Measurements from ENCODE around the gene ZMYND8.
"Not testable (repeated sequence)": the region's sequence is repeated elsewhere in the genome, so short reads cannot be mapped to it uniquely, and the experiment has no call there.

The ZMYND8 gene

GRCh38 chr20:47217482-47218446, 138.7 kb downstream of the ZMYND8 start:
- DNase-seq, result no peak

GRCh38 chr20:47216819-47217410, 139.6 kb downstream of the ZMYND8 start:
- DNase-seq, result no peak

GRCh38 chr20:47215653-47216397, 140.7 kb downstream of the ZMYND8 start:
- no peak for DNase-seq

- DNase-seq, result no peak
Measured at GRCh38 chr20:47213966-47214365, 142.5 kb downstream of the ZMYND8 start.

- DNase-seq, result no peak
Measured at GRCh38 chr20:47212606-47213207, 143.8 kb downstream of the ZMYND8 start.

- no peak for DNase-seq
Measured at GRCh38 chr20:47211036-47211435, 145.5 kb downstream of the ZMYND8 start.

- no peak for DNase-seq
Measured at GRCh38 chr20:47210470-47210869, 146.0 kb downstream of the ZMYND8 start.

- no peak for DNase-seq
Measured at GRCh38 chr20:47209982-47210381, 146.5 kb downstream of the ZMYND8 start.

- no peak for DNase-seq
Measured at GRCh38 chr20:47208534-47209174, 147.8 kb downstream of the ZMYND8 start.

- DNase-seq, result no peak
Measured at GRCh38 chr20:47206962-47207641, 149.4 kb downstream of the ZMYND8 start.

- not testable (repeated sequence) for DNase-seq
Measured at GRCh38 chr20:47206552-47206951, 149.9 kb downstream of the ZMYND8 start.

GRCh38 chr20:47205577-47206123, 150.8 kb downstream of the ZMYND8 start:
- peak; percentile 91 for DNase-seq

GRCh38 chr20:47204850-47205122, 151.7 kb downstream of the ZMYND8 start:
- not testable (repeated sequence) for DNase-seq

GRCh38 chr20:47204008-47204849, 152.3 kb downstream of the ZMYND8 start:
- no peak for DNase-seq

- DNase-seq, result no peak
Measured at GRCh38 chr20:47202733-47203667, 153.5 kb downstream of the ZMYND8 start.

- no peak for DNase-seq
Measured at GRCh38 chr20:47201074-47201730, 155.3 kb downstream of the ZMYND8 start.

GRCh38 chr20:47198996-47199552, 157.4 kb downstream of the ZMYND8 start:
- no peak for DNase-seq

GRCh38 chr20:47198254-47198671, 158.2 kb downstream of the ZMYND8 start:
- DNase-seq, result no peak

All from NCI-H2029 (cell line).